Right lobe of liver (tissue), 6 donors: ENCODE measurements around the gene TGOLN2. TPM values are rescaled to one million over a fixed set of nuclear protein-coding genes. Genes with fewer than 3 reads are reported as not detected.
"Not testable (repeated sequence)": the region's sequence is repeated elsewhere in the genome, so short reads cannot be mapped to it uniquely, and the experiment has no call there.

Experiments used
- ATAC-seq, 4 donors: fragments of 200-7000 bp; cut with Tn5 transposase; one replicate each; pipeline ENCODE4 v1.9.1; 2020; ENCODE audit warnings: mild to moderate bottlenecking in 4 of 4, moderate library complexity in 4 of 4
- DNase-seq, 3 donors: peaks; one replicate each; pipeline ENCODE4 v3.0.0-alpha.2; 2020
- H3K27ac ChIP-seq, 3 donors: fragments of 200-600 bp; one replicate each; pipeline ENCODE4 v1.8.0; 2022
- H3K27me3 ChIP-seq, 2 donors: fragments of 200-600 bp; one replicate each; pipeline ENCODE4 v1.8.0; 2022
- H3K36me3 ChIP-seq, 4 donors: fragments of 200-600 bp; sonication (generic) in 1 of 4; one replicate each; pipeline versions ENCODE4 v1.5.1 to v1.8.0; 2017 to 2022; ENCODE audit warnings: control low read depth in 1 of 4
- H3K4me1 ChIP-seq, 4 donors: fragments of 200-600 bp; sonication (generic) in 1 of 4; one replicate each; pipeline versions ENCODE4 v1.5.1 to v1.8.0; 2017 to 2022; ENCODE audit warnings: control low read depth in 1 of 4
- H3K4me3 ChIP-seq, 3 donors: fragments of 200-600 bp; one replicate each; pipeline ENCODE4 v1.8.0; 2022
- H3K9me3 ChIP-seq, 4 donors: fragments of 200-600 bp; sonication (generic) in 1 of 4; one replicate each; pipeline versions ENCODE4 v1.5.1 to v1.8.0; 2017 to 2022; ENCODE audit warnings: control low read depth in 1 of 4
- POLR2A ChIP-seq: fragments of 450-650 bp; IDR thresholded peaks from one replicate; pipeline ENCODE4 v1.6.1; 2017; ENCODE audit warnings: antibody characterized with exemption, mild to moderate bottlenecking
- WGBS: methylation state at CpG from one replicate; pipeline ENCODE4 v1.1.6; 2018; ENCODE audit warnings: low coverage, low lambda C conversion rate; ENCODE audit not compliant: insufficient coverage; ENCODE audit errors: missing lambda C conversion rate; 5-methylcytosine and 5-hydroxymethylcytosine counted together
- intact Hi-C, 2 donors: fragments of 100-400 bp; cut with DNase I; formaldehyde crosslinking; loops; one replicate each; pipeline versions ENCODE4 v1.11.2 to v1.14.1; 2022
- total RNA-seq, 6 experiments: library from RNA; depleted of rRNA in 2 of 6; stranded (reverse); fragments of >200 nt in 2 of 6; fragmentation: NEBNext Ultra II Directional in 3 of 6; extraction: Animal tissue kit (Norgen Biotek cat#: 25700) in 3 of 6; gene quantifications; one replicate each; pipeline versions ENCODE4 v1.1.0 to v1.2.4, GENCODE V29; 2016 to 2023
- TF ChIP-seq, protein P1 (sequence below), 4 donors: fragments of 200-600 bp in 3 of 4; fragments of 450-650 bp in 1 of 4; IDR thresholded peaks; one replicate each; pipeline versions ENCODE4 v1.5.1 to v1.8.0; 2016 to 2022; ENCODE audit warnings: antibody characterized with exemption in 4 of 4, mild to moderate bottlenecking in 2 of 4
- donor health status: DM: no; HTN: yes; CAD: no.
- donor health status: DM: no; HTN: no; CAD: no.
- donor health status: DM: no; HTN: no; CAD: no.
- donor health status: DM: no; HTN: yes; CAD: no.
- donor health status: DM: no; HTN: yes; CAD: no.

The TGOLN2 gene
- total RNA-seq, 6 experiments from 2014 or later, result 85.7 to 153 (median 121) TPM

DNA sequence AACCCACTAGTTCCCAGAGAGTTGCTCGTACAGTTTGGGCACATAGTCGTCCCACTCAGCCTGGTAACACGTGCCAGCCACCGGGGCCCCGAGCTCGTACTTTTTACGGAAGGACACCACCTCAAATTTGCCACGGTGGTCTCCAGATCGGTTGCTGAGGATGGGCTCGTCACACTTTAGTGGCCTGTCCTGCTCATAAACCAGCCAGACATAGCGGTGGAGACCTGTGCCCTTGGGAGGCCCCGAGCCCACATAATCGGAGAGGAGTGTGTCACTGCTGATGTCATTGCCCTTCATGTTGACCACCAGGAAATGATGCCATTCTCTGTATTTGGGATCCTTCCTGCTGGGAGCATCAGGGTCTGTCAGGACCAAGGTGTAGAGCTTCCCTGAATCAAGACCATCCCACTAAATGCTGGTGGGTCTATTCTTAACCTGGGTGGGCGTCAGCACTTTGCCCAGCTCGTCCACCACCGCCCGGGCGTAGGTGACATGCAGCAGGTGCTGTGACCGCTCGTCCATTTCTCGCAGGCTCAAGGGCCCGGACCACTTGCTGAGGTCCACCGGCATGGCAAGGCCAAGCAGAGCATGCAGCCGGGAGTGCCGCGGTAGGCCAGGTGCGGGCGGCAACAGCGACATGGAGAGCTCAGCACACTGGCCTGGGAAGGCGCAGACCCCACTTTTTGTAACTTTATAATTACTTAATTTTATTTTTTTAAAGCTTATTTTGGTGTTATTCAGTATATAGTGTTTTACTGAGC is 13.7 kb upstream of the TGOLN2 start:
- no peaks in the 10 kb centered on the region for H3K27me3 ChIP-seq
- DNase-seq (no peak), ATAC-seq (no peak)
- no peak overlapping the region for H3K4me3 ChIP-seq
- TF ChIP-seq, protein P1, sequence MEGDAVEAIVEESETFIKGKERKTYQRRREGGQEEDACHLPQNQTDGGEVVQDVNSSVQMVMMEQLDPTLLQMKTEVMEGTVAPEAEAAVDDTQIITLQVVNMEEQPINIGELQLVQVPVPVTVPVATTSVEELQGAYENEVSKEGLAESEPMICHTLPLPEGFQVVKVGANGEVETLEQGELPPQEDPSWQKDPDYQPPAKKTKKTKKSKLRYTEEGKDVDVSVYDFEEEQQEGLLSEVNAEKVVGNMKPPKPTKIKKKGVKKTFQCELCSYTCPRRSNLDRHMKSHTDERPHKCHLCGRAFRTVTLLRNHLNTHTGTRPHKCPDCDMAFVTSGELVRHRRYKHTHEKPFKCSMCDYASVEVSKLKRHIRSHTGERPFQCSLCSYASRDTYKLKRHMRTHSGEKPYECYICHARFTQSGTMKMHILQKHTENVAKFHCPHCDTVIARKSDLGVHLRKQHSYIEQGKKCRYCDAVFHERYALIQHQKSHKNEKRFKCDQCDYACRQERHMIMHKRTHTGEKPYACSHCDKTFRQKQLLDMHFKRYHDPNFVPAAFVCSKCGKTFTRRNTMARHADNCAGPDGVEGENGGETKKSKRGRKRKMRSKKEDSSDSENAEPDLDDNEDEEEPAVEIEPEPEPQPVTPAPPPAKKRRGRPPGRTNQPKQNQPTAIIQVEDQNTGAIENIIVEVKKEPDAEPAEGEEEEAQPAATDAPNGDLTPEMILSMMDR (IDR thresholded peaks at IDR 0.05), result no peak
- no peak for TF ChIP-seq POLR2A
- H3K4me1 ChIP-seq, result peaks cover 0 to 12% (median 0%) of the 10 kb centered on the region in 4 donors
- intact Hi-C loops, result no loop called here
- H3K9me3 ChIP-seq, result no peaks in the 10 kb centered on the region
- WGBS, result 84% methylated on average over 6 of the region's 30 CpGs
- H3K36me3 ChIP-seq, result peaks cover 0 to 21% (median 7%) of the 10 kb centered on the region in 4 donors
- H3K27ac ChIP-seq, result no peak overlapping the region

- no peaks in the 10 kb centered on the region for H3K9me3 ChIP-seq
- WGBS, result 26% methylated on average over 13 of the region's 13 CpGs
- no peak overlapping the region for H3K27ac ChIP-seq
- peaks cover 0 to 12% (median 0%) of the 10 kb centered on the region in 4 donors for H3K4me1 ChIP-seq
- H3K4me3 ChIP-seq, result no peak overlapping the region
- peak; percentile 71 to 93 (median 77) for ATAC-seq
- peak; percentile 23 for TF ChIP-seq POLR2A
- TF ChIP-seq, protein P1 (IDR thresholded peaks at IDR 0.05), result no peak
- intact Hi-C loops, result no loop called here
- peaks cover 0 to 9% (median 2%) of the 10 kb centered on the region in 4 donors for H3K36me3 ChIP-seq
- no peak for DNase-seq
- H3K27me3 ChIP-seq, result no peaks in the 10 kb centered on the region
Observed at GRCh38 chr2:85340034-85340892, 12.5 kb upstream of the TGOLN2 start.

- H3K4me1 ChIP-seq, result peaks cover 0 to 2% (median 0%) of the 10 kb centered on the region in 4 donors
- H3K27me3 ChIP-seq, result no peaks in the 10 kb centered on the region
- H3K27ac ChIP-seq, result no peak overlapping the region
- TF ChIP-seq, protein P1 (IDR thresholded peaks at IDR 0.05), result no peak
- no peak for TF ChIP-seq POLR2A
- ATAC-seq (no peak), DNase-seq (no peak)
- intact Hi-C loops, result no loop called here
- H3K9me3 ChIP-seq, result no peaks in the 10 kb centered on the region
- WGBS, result 87% methylated on average over 2 of the region's 2 CpGs
- H3K4me3 ChIP-seq, result no peak overlapping the region
- H3K36me3 ChIP-seq, result no peaks in the 10 kb centered on the region
Observed at GRCh38 chr2:85334928-85335327, 7.1 kb upstream of the TGOLN2 start.

DNA sequence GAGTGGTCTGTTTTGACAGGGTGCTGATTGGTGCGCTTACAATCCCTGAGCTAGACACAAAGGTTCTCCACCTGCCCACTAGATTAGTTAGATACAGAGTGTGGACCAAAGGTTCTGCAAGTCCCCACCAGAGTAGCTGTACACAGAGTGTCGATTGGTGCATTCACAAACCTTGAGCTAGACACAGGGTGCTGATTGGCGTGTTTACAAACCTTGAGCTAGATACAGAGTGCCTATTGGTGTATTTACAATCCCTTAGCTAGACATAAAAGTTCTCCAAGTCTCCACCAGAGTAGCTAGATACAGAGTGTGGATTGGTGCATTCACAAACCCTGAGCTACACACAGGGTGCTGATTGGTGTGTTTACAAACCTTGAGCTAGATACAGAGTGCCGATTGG is 6.1 kb upstream of the TGOLN2 start:
- H3K27ac ChIP-seq, H3K4me1 ChIP-seq, ATAC-seq, H3K36me3 ChIP-seq, H3K4me3 ChIP-seq, DNase-seq, intact Hi-C loops, H3K9me3 ChIP-seq, H3K27me3 ChIP-seq: not testable (repeated sequence)
- WGBS, result no CpG with 5 or more reads among the region's 4 CpGs
